Inflammatory macrophage treated with lipopolysaccharide for 4 hours (primary cell): ENCODE results near the gene ANKRD23.
"Not testable (repeated sequence)": the region's sequence is repeated elsewhere in the genome, so short reads cannot be mapped to it uniquely, and the experiment has no call there.

Source experiments
- DNase-seq: peaks from one replicate; pipeline ENCODE4 v3.0.0-alpha.2; 2020

The ANKRD23 gene

DNA sequence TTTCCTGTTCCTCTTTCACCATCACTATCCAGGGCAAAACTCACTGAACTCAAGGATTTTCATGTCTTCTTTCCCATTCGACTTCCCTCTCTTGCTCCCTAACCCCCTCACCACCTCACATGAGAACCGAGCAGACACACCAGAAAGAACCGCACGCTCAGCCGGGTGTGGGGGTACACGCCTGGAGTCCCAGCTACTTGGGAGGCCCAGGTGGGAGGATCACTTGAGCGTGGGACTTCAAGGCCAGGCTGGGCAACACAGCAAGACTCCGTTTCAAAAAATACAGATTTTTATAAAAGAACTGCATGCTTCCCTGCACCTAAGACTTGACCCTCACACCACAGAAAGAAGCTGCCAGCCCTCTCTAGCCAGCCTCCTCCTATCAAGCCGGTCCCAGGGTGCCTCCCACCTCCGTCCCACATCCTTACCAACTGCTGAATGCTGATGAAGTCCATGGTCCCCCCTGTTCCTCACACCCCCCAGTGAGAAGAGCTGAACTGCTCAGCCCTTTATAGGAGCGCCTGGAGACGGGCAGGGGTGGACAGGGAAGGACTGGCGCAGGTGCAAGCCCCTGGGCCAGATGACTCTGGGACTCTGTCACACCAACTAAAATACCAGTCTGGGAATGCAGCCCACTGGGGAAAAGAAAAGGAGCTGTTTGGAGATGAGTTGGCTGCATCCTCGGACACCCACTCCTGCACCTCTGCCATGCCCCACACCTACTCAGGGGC lies at the start of gene ANKRD23:
ANKRD23 (minus strand) TSS at position 484 of the 731 bp plus-strand sequence; CDS start at position 455, 29 bp downstream.
- DNase-seq, result no peak

- no peak for DNase-seq
Measured at GRCh38 chr2:96891591-96892333, 47.9 kb upstream of the ANKRD23 start.

DNA sequence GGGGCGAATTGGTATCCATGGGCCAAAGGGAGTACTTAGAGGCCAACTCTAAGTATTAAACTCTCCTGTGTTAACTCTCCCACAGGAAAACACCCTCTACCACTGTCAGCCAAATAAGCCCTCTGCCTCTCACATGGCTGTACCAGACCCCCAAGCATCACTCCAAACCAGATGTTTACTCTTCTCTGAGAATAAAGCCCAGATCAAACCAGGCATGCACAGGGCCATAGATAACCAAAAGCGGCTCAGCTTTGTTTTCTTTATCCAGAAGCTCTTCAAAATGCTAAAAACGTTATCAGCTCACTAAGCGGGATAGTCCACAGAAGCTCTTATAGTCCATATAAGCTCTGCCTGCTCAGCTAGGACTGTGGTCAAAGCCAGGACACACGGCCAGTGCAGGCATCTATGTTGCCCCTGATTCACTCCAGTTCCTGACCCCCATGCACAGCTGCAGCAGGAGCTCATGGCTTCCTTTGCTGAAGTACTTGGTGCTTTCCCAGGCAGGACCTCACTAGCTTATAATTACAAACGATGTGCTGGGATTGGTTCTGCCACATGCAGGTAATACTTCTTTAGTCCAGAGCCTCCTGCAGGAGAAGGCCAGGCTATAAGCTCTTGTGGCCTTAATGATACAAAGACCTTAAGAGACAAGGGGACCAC lies 47.0 kb upstream of the ANKRD23 start:
- DNase-seq, result no peak

- DNase-seq, result no peak
Measured at GRCh38 chr2:96890252-96890651, 46.4 kb upstream of the ANKRD23 start.

GRCh38 chr2:96889502-96889901 lies 45.7 kb upstream of the ANKRD23 start:
- not testable (repeated sequence) for DNase-seq

GRCh38 chr2:96888072-96889011 lies 44.5 kb upstream of the ANKRD23 start:
- peak; percentile 76 for DNase-seq

DNA sequence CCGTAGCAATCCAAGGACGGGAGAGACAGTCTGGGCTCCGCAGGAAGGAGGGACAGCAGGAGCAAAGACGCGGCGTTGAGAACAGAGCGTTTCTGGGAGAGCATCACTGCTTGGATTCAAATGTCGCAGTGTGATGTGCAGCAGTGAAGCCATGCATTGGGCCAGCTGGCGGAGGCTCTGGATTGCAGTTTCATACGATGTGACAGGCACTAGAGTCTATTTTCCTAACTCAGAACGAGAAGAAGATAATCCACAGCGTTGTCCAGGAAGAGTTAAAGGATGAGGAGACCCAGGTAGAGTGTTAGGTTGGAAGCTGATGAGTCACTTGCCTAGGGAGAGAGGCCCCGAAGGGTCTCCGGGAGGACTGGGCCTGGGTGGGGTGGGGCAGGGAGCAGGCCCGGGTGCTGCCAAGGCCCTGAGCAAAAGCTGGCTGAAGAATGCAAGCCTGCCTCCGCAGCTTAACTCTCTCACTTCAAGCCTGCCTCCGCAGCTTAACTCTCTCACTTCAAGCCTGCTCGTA lies 43.7 kb upstream of the ANKRD23 start:
- no peak for DNase-seq

DNA sequence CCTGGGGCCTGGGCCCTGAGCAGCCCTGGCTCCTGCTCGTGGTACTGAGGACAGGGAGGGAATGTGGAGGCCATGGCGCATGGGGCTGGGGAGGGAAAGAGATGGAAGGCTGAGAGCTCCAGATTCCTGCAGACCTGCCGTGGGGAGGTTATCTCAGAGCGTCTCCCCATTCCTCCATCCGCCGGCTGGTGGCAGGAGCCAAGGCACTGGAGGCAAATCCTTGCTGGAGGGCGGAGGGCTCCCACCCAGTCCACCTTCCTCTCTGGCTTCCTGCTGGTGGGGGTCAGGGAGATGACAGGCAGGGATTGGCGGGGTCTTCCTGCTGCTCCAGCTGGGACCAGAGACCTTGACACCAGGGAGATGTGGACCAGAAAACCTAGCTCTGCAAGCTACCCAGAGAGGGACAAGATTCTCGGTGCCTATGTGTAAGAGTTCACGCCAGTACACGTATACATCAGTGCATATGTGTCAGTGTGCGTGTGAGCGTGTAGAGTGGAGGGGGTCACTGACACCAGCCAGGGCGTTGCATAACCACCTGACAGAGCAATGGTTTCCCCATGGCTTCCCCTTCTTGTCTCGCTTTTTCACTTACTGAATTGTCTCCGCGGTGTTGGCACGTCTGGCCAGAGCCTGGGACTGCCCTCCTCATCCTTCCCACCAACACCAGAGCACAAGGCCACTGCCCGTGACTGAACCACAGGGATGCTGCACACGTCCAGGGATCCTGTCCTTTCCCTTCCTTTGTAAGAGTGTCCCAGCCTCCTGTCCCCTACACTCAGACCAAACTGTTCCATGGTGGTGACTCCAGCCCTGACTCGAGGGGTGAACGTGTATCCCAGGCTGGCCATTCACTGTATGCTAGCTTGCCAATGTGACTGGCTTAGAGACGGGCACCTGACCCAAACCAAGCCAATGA lies 41.9 kb upstream of the ANKRD23 start:
- DNase-seq, result peak; percentile 77

DNA sequence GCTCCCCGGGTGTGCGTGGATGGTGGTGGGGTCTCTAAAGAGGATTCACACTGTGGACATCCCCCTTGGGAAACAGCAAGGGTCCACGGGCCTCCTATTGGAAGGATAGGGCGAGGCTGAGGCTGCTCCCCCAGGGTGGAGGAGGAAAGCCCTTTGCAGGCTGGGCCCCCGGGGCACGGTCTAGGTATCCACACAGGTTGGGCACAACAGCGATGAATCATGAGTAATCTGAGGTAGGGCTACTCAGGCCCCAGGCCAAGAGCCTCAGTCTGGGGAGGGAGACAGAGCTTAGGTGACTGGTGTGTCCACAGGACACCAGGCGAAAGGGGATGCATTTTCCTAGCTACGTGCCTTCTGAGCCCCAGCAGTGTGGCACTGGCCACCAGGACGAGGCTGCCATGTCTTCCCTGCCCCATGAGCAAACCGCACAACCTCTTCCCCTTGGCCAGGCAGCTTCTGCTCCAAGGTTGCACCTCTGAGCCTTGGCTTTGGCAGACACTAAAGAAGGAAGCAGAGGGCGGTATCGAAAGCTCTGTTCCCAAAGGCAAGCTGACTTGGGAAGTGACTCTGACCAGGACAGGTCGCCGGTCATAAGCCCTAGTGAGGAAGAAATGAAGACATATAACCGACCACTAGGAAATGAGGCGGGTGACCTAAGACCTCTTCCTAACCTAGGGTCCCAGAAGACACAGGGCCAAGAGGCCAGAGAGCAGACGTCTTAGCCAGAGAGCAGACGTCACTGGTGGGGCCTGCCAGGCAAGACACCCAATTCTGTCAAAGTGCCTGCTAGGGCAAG lies 40.7 kb upstream of the ANKRD23 start:
- peak; percentile 59 for DNase-seq

GRCh38 chr2:96883306-96883705 lies 39.5 kb upstream of the ANKRD23 start:
- no peak for DNase-seq

GRCh38 chr2:96882906-96883305 lies 39.1 kb upstream of the ANKRD23 start:
- no peak for DNase-seq

GRCh38 chr2:96882230-96882629 lies 38.4 kb upstream of the ANKRD23 start:
- DNase-seq, result no peak

DNA sequence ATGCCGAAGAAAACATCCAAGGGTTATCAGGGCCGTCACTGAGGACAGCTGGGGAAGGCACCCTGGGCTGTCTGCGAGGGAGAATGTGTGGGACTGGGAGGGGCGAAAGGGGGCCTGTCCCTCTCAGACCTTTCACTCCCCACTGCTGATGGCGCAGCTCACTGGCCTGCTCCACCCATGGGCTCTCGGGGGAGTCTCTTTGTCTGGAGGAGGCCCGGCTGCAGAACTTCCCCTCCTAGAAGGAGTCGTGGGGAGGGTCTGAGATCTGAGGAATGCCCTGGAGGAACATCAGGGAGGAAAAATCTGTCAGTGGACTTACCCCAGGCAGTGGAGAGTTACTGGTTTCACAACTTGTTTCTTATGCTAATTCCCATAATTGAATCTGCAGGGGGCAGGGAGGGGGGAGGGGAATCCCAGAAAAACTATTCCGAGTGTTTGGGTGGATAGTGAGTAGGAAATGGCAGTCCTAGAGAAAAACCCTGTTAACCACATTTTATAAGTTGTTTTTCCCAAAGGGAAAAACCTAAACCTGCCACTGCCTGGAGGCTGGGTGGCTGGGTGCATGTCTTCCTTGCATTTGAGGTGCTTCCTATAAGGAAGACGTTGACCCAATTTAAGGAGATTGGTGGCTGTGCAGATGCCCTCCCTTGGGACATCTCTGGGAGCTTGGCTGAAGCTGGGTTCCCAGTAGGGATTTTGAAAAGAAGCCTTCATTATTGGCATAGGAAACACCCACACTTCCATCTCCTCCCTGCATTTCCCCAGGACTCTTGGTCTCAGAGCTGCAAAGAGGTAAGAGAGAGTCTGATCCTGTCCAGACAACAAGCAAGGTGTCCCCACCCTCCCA lies 37.8 kb upstream of the ANKRD23 start:
- no peak for DNase-seq

- no peak for DNase-seq
Measured at GRCh38 chr2:96880891-96881273, 37.1 kb upstream of the ANKRD23 start.

DNA sequence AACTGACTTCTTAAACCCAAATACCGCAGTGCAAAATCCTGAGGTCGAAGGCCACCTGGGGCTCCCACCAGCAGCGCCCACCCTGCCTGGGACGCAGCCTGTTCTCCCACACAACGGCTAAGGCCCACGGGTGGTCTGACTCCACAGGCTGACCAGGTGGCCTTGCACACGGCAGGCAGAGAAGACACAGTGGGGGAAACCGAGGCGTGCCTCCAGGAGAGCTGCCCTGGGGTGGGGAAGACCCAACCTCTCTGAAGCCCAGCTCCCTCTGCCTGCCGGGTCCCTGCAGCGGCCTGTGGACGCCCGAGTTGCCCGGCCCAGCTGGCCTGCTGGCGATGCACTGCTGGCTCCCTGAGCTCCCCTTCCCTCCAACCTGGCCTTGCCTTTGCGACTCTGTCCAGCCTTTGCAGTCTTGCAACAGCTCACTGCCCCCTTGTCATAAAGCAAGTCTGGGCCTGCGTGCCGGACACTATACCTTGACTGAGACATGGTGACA lies 35.8 kb upstream of the ANKRD23 start:
- DNase-seq, result no peak

- DNase-seq, result no peak
Measured at GRCh38 chr2:96878796-96879544, 35.1 kb upstream of the ANKRD23 start.

- DNase-seq, result no peak
Measured at GRCh38 chr2:96878171-96878570, 34.4 kb upstream of the ANKRD23 start.

DNA sequence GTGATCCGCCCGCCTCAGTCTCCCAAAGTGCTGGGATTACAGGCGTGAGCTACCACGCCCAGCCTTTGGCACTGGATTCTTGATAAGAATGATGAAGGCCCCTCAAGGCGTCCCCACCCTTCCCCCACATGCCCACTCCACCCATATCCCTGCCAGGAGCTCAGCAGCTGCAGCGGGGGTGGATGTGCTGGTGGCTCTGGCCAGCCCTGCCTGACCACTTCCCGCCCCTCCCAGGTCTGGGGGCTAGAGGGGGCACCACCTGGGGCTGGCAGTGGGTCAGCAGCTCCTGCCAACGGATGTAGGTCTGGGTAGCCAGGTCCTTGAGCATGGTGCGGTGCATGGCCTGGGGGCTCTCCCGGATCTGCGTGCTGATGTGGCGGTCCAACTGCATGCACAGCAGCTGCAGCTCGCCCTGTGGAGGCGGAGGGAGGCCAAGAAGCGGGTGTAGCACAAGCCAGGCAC lies 33.8 kb upstream of the ANKRD23 start:
- no peak for DNase-seq
